22Rv1 (cell line): ENCODE results near the gene ETNK2.

ENCODE experiments used
- CTCF ChIP-seq: fragments of 450-650 bp; IDR thresholded peaks from 2 replicates; pipeline ENCODE4 v1.5.1; 2017; ENCODE audit warnings: mild to moderate bottlenecking
- ZFX ChIP-seq: fragments of 450-650 bp; IDR thresholded peaks from 2 replicates; pipeline ENCODE4 v1.6.1; 2017; ENCODE audit warnings: antibody characterized with exemption, borderline replicate concordance

GRCh38 chr1:204136814-204137213 lies 15.0 kb downstream of the ETNK2 start:
- TF ChIP-seq CTCF: no peak
- TF ChIP-seq ZFX: no peak
